D721Med (cell line): ENCODE data around the gene CDH13.

Experiments used
- DNase-seq: peaks from one replicate; pipeline ENCODE4 v3.0.0; 2011; ENCODE audit warnings: low spot score; ENCODE audit not compliant: insufficient read length
- FAIRE-seq: peaks from 2 replicates; lab custom pipeline; 2011; peaks lifted over from hg19 to GRCh38; lab: Jason Lieb, UNC
- TF ChIP-seq, protein P1 (sequence below): IDR thresholded peaks from 2 replicates; pipeline ENCODE4 v1.5.1; 2012; ENCODE audit warnings: mild to moderate bottlenecking, control low read depth; ENCODE audit not compliant: insufficient read depth; ENCODE audit errors: missing control alignments

CDH13 gene

DNA sequence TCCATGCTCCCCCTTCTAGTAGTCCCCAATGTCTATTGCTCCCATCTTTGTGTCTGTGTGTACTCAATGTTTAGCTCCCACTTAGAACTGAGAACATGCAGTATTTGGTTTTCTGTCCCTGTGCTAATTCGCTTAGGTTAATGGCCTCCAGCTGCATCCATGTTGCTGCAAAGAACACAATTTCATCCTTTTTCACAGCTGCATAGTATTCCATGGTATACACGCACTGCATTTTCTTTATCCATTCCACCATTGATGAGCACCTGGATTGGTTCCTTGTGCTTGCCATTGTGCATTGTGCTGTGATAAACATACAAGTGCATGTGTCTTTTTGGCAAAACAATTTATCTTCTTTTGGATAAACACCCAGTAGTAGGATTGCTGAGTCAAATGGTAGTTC lies 1104.0 kb downstream of the CDH13 start:
- FAIRE-seq (no peak), DNase-seq (no peak)
- TF ChIP-seq, protein P1, sequence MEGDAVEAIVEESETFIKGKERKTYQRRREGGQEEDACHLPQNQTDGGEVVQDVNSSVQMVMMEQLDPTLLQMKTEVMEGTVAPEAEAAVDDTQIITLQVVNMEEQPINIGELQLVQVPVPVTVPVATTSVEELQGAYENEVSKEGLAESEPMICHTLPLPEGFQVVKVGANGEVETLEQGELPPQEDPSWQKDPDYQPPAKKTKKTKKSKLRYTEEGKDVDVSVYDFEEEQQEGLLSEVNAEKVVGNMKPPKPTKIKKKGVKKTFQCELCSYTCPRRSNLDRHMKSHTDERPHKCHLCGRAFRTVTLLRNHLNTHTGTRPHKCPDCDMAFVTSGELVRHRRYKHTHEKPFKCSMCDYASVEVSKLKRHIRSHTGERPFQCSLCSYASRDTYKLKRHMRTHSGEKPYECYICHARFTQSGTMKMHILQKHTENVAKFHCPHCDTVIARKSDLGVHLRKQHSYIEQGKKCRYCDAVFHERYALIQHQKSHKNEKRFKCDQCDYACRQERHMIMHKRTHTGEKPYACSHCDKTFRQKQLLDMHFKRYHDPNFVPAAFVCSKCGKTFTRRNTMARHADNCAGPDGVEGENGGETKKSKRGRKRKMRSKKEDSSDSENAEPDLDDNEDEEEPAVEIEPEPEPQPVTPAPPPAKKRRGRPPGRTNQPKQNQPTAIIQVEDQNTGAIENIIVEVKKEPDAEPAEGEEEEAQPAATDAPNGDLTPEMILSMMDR = no peak

DNA sequence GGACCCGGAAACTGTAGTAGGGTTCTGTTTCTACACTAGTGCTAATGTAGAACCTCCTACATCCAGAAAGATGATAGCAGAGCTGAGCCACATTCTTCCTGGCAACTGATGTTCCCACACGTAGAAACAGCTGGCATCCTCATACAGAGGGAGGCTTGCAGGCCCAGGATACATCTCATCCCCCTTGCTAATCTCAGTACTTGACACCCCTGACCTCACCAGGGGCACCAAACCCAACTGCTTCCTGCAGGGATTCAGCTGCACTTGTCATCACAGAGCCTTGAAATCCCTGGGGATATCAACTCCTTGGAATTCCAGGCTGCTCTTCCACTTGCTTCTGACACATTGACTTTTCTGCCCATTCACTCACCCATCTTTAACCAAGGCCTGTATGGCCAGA lies 1105.8 kb downstream of the CDH13 start:
- TF ChIP-seq, protein P1 = no peak
- FAIRE-seq (no peak), DNase-seq (no peak)

DNA sequence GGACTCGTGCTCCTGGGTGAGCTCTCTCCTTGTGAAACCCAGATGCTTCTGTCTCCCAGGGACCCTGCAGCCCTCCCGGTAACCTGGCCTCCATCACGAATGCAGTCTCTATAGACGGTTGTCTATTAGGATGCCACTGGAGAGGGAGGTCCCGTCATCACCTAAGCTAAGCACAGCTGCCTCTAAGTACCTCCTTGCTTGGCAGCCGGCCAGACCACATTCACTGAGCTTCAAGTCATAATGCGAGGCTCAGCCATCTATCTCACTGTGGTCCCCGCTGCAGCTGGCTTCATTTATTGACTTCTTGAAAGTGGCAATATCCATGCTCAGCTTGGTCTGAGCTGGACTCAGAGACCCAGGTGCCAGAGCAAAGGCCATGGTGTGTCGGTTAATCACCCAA lies 1106.5 kb downstream of the CDH13 start:
- TF ChIP-seq, protein P1 = no peak
- DNase-seq = no peak
- no peak for FAIRE-seq

DNA sequence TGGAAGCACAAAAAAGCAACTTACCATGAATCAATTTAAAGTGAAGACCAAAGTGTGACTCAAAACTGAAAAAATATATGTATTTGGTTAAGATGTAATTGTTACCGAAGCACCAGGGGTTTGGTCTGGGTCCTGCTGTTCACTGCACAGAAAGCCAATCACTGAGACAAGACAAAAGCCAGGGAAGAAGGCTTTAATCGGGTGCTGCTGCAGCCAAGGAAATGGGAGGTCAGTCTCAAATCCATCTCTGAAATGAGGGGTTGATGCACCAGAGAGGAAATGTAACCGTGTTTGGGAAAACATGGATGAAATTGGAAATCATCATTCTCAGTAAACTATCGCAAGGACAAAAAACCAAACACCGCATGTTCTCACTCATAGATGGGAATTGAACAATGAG lies 1107.4 kb downstream of the CDH13 start:
- FAIRE-seq (no peak), DNase-seq (no peak)
- TF ChIP-seq, protein P1 = no peak

DNA sequence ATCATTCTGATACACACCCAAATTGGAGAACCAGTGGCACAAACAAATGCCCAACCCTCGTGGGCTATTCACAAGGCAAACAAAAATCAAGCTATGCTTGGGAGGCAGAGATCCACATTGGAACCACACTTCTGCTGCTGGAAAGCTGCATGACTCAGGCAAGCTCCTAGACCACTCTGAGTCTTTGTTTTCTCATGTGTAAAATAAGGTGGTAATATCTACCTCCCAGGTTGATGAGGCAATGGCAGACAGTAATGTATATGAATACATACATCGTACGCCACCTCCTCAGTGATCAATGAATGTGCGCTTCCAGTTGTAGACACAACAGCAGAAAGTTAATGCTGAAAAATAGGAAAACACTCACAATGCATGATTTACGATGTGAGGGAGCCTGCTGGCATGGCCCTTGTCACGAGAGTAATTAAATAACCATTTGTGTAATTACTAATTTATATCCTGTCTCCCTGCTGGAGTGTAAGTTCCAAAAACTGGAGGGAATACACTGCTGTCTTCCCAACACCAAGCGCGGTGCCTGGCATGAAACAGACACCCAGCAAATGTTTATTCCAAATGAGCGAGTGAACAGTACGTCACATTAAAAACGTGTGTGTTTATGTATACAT lies 1111.1 kb downstream of the CDH13 start:
- FAIRE-seq (no peak), DNase-seq (no peak)
- TF ChIP-seq, protein P1 = no peak

DNA sequence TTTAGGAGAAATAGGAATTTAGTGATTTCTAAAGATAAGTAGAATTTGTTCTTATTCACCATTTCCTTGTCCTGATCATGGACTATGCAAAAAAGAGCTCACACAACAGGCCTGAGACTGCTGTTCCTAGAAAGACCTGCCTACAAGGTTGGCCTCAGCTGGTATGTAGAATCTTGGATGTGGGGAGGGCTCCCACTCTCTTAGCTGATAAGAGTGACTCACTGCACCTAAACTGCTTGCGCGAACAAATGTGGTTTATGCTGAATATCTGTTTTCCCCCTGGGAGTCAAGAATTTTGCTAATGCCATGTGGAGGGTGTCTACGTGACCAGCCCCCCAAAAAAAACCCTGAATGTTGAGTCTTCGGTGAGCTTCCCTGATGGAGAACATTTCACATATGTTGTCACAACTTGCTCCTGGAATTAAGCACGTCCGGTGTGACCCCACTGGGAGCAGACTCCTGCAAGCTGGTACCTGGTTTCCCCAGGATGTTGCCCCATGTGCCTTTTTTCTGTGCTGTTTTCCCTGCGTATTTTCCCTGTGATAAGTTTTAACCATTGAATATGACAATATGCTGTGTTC lies 1112.2 kb downstream of the CDH13 start:
- DNase-seq (no peak), FAIRE-seq (no peak)
- TF ChIP-seq, protein P1 = no peak
